HG02798 (cell line): ENCODE measurements around the gene C14orf132.

Source experiments
- ATAC-seq: cut with Tn5 transposase; IDR thresholded peaks from one replicate; pipeline ENCODE4 v1.9.1; 2021; ENCODE audit warnings: mild to moderate bottlenecking; ENCODE audit not compliant: unreplicated experiment, poor library complexity

The C14orf132 gene

GRCh38 chr14:96095581-96096476 lies 56.7 kb downstream of the C14orf132 start:
- ATAC-seq: no peak

GRCh38 chr14:96096639-96097610 lies 57.8 kb downstream of the C14orf132 start:
- no peak for ATAC-seq

GRCh38 chr14:96097752-96098151 lies 58.6 kb downstream of the C14orf132 start:
- no peak for ATAC-seq

- no peak for ATAC-seq
Observed at GRCh38 chr14:96098309-96098998, 59.3 kb downstream of the C14orf132 start.

- ATAC-seq: no peak
Observed at GRCh38 chr14:96098999-96099335, 59.8 kb downstream of the C14orf132 start.

GRCh38 chr14:96100161-96101064 lies 61.3 kb downstream of the C14orf132 start:
- no peak for ATAC-seq

GRCh38 chr14:96102081-96102856 lies 63.1 kb downstream of the C14orf132 start:
- ATAC-seq: no peak

GRCh38 chr14:96103075-96103474 lies 63.9 kb downstream of the C14orf132 start:
- ATAC-seq: no peak

- ATAC-seq: no peak
Observed at GRCh38 chr14:96103560-96104460, 64.6 kb downstream of the C14orf132 start.

GRCh38 chr14:96104469-96105057 lies 65.4 kb downstream of the C14orf132 start:
- ATAC-seq: no peak

- no peak for ATAC-seq
Observed at GRCh38 chr14:96105089-96105925, 66.1 kb downstream of the C14orf132 start.

- no peak for ATAC-seq
Observed at GRCh38 chr14:96105926-96106441, 66.8 kb downstream of the C14orf132 start.

- no peak for ATAC-seq
Observed at GRCh38 chr14:96106891-96107290, 67.7 kb downstream of the C14orf132 start.

- no peak for ATAC-seq
Observed at GRCh38 chr14:96108061-96108795, 69.1 kb downstream of the C14orf132 start.

- ATAC-seq: no peak
Observed at GRCh38 chr14:96108911-96109310, 69.7 kb downstream of the C14orf132 start.
